Left lung (tissue), 10 donors: ENCODE measurements around the gene TCAP. TPM values are rescaled to one million over a fixed set of nuclear protein-coding genes. Genes with fewer than 3 reads are reported as not detected.
A peak's percentile ranks its signal among the peaks of the same experiment; 100 is the strongest.

Source experiments
- ATAC-seq: fragments of 200-7000 bp; cut with Tn5 transposase; one replicate; pipeline ENCODE4 v1.9.1; 2020; ENCODE audit warnings: moderate library complexity
- DNase-seq, 4 donors: peaks; one replicate each; pipeline ENCODE4 v3.0.0-alpha.2; 2013 to 2020
- H3K27ac ChIP-seq, 2 donors: fragments of 200-600 bp; sonication (generic) in 1 of 2; one replicate each; pipeline versions ENCODE4 v1.5.0 to v1.8.0; 2020 to 2021
- H3K27me3 ChIP-seq, 2 donors: fragments of 200-600 bp; sonication (generic) in 1 of 2; one replicate each; pipeline versions ENCODE4 v1.5.0 to v1.8.0; 2020 to 2021
- H3K36me3 ChIP-seq, 2 donors: fragments of 200-600 bp; sonication (generic) in 1 of 2; one replicate each; pipeline versions ENCODE4 v1.5.0 to v1.8.0; 2020 to 2021
- H3K4me1 ChIP-seq, 2 donors: fragments of 200-600 bp; one replicate each; pipeline ENCODE4 v1.8.0; 2021
- H3K4me3 ChIP-seq, 2 donors: fragments of 200-600 bp; sonication (generic) in 1 of 2; one replicate each; pipeline versions ENCODE4 v1.5.0 to v1.8.0; 2020 to 2021; ENCODE audit warnings: mild to moderate bottlenecking in 1 of 2
- H3K9me3 ChIP-seq, 2 donors: fragments of 200-600 bp; sonication (generic) in 1 of 2; one replicate each; pipeline versions ENCODE4 v1.5.0 to v1.8.0; 2020 to 2021
- intact Hi-C, 2 donors: fragments of 100-400 bp; cut with DNase I; formaldehyde crosslinking; loops; one replicate each; pipeline versions ENCODE4 v1.11.2 to v1.14.2; 2022
- polyA plus RNA-seq, 6 donors: library from polyadenylated mRNA; unstranded; fragments of 120-200 nt; gene quantifications; one replicate each; pipeline ENCODE4 v1.2.1, GENCODE V29; 2013; ENCODE audit not compliant: insufficient read length in 6 of 6
- total RNA-seq, 2 donors: library from RNA; stranded (reverse); fragmentation: NEBNext Ultra II Directional; extraction: Animal tissue kit (Norgen Biotek cat#: 25700); gene quantifications; one replicate each; pipeline ENCODE4 v1.2.1, GENCODE V29; 2021
- TF ChIP-seq, protein P1 (sequence below), 2 donors: fragments of 200-600 bp; sonication (generic) in 1 of 2; IDR thresholded peaks; one replicate each; pipeline versions ENCODE4 v1.5.0 to v1.8.0; 2021; ENCODE audit warnings: antibody characterized with exemption in 2 of 2
- donor health status: DM: no; HTN: yes; CAD: no.
- donor health status: DM: no; HTN: no; CAD: no.

Gene TCAP
- total and polyA plus RNA-seq, 8 donors = 1.3 to 2.6 (median 1.8) TPM

- Histone ChIP-seq H3K36me3 (peaks cover 0 to 32% of the 10 kb centered on the region in 2 donors), H3K9me3 (no peaks in the 10 kb centered on the region), H3K4me3 (no peak overlapping the region), H3K27me3 (no peaks in the 10 kb centered on the region), H3K4me1 (peaks cover 14 to 15% of the 10 kb centered on the region in 2 donors), H3K27ac (no peak overlapping the region)
- intact Hi-C loops = no loop called here
- ATAC-seq = no peak
- peak in 1 of 4 donors; percentile 58 for DNase-seq
- TF ChIP-seq, protein P1, sequence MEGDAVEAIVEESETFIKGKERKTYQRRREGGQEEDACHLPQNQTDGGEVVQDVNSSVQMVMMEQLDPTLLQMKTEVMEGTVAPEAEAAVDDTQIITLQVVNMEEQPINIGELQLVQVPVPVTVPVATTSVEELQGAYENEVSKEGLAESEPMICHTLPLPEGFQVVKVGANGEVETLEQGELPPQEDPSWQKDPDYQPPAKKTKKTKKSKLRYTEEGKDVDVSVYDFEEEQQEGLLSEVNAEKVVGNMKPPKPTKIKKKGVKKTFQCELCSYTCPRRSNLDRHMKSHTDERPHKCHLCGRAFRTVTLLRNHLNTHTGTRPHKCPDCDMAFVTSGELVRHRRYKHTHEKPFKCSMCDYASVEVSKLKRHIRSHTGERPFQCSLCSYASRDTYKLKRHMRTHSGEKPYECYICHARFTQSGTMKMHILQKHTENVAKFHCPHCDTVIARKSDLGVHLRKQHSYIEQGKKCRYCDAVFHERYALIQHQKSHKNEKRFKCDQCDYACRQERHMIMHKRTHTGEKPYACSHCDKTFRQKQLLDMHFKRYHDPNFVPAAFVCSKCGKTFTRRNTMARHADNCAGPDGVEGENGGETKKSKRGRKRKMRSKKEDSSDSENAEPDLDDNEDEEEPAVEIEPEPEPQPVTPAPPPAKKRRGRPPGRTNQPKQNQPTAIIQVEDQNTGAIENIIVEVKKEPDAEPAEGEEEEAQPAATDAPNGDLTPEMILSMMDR (IDR thresholded peaks at IDR 0.05) = no peak
These were observed 19.4 kb downstream of the TCAP start for GRCh38 chr17:39684369-39685192.

- peak overlapping the region; percentile 57 to 74 for H3K4me3 ChIP-seq
- ATAC-seq (no peak), DNase-seq (no peak)
- peaks cover 14 to 15% of the 10 kb centered on the region in 2 donors for H3K4me1 ChIP-seq
- H3K36me3 ChIP-seq = peaks cover 0 to 21% of the 10 kb centered on the region in 2 donors
- H3K27ac ChIP-seq = peak overlapping the region; percentile 94 to 95
- intact Hi-C loops = no loop called here
- H3K9me3 ChIP-seq = no peaks in the 10 kb centered on the region
- TF ChIP-seq, protein P1 (IDR thresholded peaks at IDR 0.05) = no peak
- H3K27me3 ChIP-seq = peaks cover 0 to 4% of the 10 kb centered on the region in 2 donors
These were observed 22.0 kb downstream of the TCAP start for GRCh38 chr17:39687101-39687545.

DNA sequence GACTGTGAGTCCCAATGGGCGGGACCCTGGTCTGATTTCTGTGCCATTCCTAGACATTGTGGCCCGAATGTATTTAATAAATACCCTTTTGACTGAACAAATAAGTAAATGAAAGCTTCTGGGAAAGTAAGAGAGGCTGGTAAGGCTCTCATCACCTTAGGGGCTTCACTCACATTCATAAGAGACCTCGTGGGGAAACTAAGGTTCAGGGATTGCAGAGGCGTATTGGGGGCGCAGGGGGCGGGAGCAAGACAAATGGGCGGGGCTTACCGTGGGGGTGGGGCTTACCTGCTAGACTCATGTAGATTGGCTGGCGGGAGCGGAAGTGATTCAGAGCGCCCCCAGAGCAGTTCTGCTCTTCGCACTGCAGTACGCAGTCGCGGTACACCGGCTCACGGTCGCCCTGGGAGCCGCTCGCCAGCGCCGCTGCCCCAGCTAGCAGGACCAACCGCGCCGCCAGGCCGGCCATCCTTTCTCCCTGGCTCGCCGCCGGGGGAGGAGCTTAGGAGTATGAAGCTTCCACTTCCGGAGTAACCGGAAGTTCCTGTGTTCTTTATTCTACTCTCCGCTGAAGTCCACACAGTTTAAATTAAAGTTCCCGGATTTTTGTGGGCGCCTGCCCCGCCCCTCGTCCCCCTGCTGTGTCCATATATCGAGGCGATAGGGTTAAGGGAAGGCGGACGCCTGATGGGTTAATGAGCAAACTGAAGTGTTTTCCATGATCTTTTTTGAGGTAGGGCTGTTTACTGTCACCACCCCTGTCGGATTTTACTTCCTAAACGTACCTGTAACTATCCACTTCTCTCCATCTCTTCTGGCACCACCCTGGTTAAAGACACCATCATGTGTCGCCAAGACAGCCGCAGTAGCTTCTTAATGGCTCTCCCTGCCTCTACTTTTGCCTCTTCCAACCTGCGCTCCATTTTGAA is 22.7 kb downstream of the TCAP start, which contains the start of gene PGAP3:
Gene PGAP3, minus strand, starts transcription at position 512 of the 929 bp plus-strand sequence. Its CDS starts 43 bp downstream, at position 469.
- TF ChIP-seq, protein P1 (IDR thresholded peaks at IDR 0.05) = no peak
- DNase-seq (peak; percentile 87 to 92 (median 90)), ATAC-seq (peak; percentile 94)
- Histone ChIP-seq H3K36me3 (peaks cover 0 to 21% of the 10 kb centered on the region in 2 donors), H3K9me3 (no peaks in the 10 kb centered on the region), H3K27ac (peak within 1 kb of the TSS; percentile 94 to 95), H3K27me3 (peaks cover 0 to 4% of the 10 kb centered on the region in 2 donors), H3K4me1 (peaks cover 14 to 15% of the 10 kb centered on the region in 2 donors), H3K4me3 (peak within 1 kb of the TSS; percentile 57 to 74)
- intact Hi-C loops = no loop called here

DNA sequence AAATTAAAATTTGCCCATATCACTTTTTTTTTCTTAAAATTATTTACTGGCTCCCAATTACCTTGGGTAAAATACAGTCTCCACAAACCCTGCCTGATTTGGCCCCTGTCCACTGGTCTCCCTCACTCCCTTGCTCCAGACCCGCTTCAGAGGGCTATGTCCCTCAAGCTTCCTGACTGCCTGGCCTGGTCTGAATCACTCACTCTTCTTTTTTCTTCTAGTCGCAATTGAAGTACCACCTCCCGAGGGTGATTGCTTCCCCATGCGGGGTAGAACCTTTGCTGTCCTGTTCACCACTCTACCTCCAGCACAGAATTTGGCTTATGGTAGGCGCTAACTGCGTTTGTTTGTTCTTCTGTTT is 23.3 kb downstream of the TCAP start:
- peak overlapping the region; percentile 94 to 95 for H3K27ac ChIP-seq
- H3K9me3 ChIP-seq = no peaks in the 10 kb centered on the region
- DNase-seq = peak in 1 of 4 donors; percentile 0
- peak overlapping the region; percentile 57 to 74 for H3K4me3 ChIP-seq
- TF ChIP-seq, protein P1 (IDR thresholded peaks at IDR 0.05) = no peak
- ATAC-seq = peak; percentile 18
- peaks cover 0 to 4% of the 10 kb centered on the region in 2 donors for H3K27me3 ChIP-seq
- peaks cover 0 to 15% of the 10 kb centered on the region in 2 donors for H3K36me3 ChIP-seq
- peaks cover 14 to 15% of the 10 kb centered on the region in 2 donors for H3K4me1 ChIP-seq
- intact Hi-C loops = no loop called here
